GM23338 (cell line): ENCODE data around the gene CCDC186. TPM values are rescaled to one million over a fixed set of nuclear protein-coding genes. Genes with fewer than 3 reads are reported as not detected.
A peak's percentile ranks its signal among the peaks of the same experiment; 100 is the strongest.

Experiments
- ATAC-seq: fragments of 200-7000 bp; cut with Tn5 transposase; 3 replicates; pipeline ENCODE4 v1.9.1; 2020
- DNase-seq: peaks from one replicate; pipeline ENCODE4 v3.0.0-alpha.2; 2015; ENCODE audit warnings: low spot score
- H2AFZ ChIP-seq: fragments of 200-600 bp; sonication (generic); 2 replicates; pipeline ENCODE4 v1.8.0; 2016; ENCODE audit warnings: antibody characterized with exemption, mild to moderate bottlenecking, moderate library complexity
- H3F3A ChIP-seq: fragments of 200-600 bp; sonication (generic); replicated peaks from 2 replicates; pipeline ENCODE4 v1.8.0; 2017; ENCODE audit warnings: antibody characterized with exemption, mixed run types, low read depth
- H3K27ac ChIP-seq: fragments of 200-600 bp; sonication (generic); 2 replicates; pipeline ENCODE4 v1.6.1; 2016; ENCODE audit warnings: low read depth
- H3K27me3 ChIP-seq: fragments of 200-600 bp; sonication (generic); 2 replicates; pipeline ENCODE4 v1.8.0; 2016; ENCODE audit warnings: mild to moderate bottlenecking, mixed run types, moderate library complexity; ENCODE audit not compliant: insufficient read depth
- H3K36me3 ChIP-seq: fragments of 200-600 bp; sonication (generic); 2 replicates; pipeline ENCODE4 v1.8.0; 2016; ENCODE audit warnings: mild to moderate bottlenecking; ENCODE audit not compliant: insufficient read depth
- H3K4me1 ChIP-seq: fragments of 200-600 bp; sonication (generic); 2 replicates; pipeline ENCODE4 v1.8.0; 2016; ENCODE audit warnings: mild to moderate bottlenecking, moderate library complexity; ENCODE audit not compliant: insufficient read depth
- H3K4me2 ChIP-seq: fragments of 200-600 bp; sonication (generic); 2 replicates; pipeline ENCODE4 v1.7.1; 2017; ENCODE audit warnings: mixed run types
- H3K4me3 ChIP-seq: fragments of 200-600 bp; sonication (generic); 2 replicates; pipeline ENCODE4 v1.6.1; 2016; ENCODE audit warnings: mixed run types
- H3K79me2 ChIP-seq: fragments of 200-600 bp; sonication (generic); replicated peaks from 2 replicates; pipeline ENCODE4 v1.8.0; 2017; ENCODE audit warnings: mild to moderate bottlenecking; ENCODE audit not compliant: insufficient read depth
- H3K9me2 ChIP-seq: fragments of 200-600 bp; sonication (generic); 2 replicates; pipeline ENCODE4 v1.8.0; 2017; ENCODE audit not compliant: insufficient read depth
- H4K20me1 ChIP-seq: fragments of 200-600 bp; sonication (generic); replicated peaks from 2 replicates; pipeline ENCODE4 v1.8.0; 2017; ENCODE audit warnings: mild to moderate bottlenecking; ENCODE audit not compliant: insufficient read depth
- H3K27ac Mint-ChIP-seq: 2 replicates; pipeline ENCODE4 v1.8.0; 2020; ENCODE audit warnings: inconsistent platforms, mild to moderate bottlenecking, moderate library complexity, mixed read lengths
- H3K27me3 Mint-ChIP-seq: 3 replicates; pipeline ENCODE4 v1.8.0; 2022; ENCODE audit warnings: low read depth, mild to moderate bottlenecking, moderate library complexity, mixed read lengths, inconsistent platforms; ENCODE audit not compliant: insufficient read depth, poor library complexity
- H3K36me3 Mint-ChIP-seq: 3 replicates; pipeline ENCODE4 v1.8.0; 2021; ENCODE audit warnings: low read depth, mild to moderate bottlenecking, inconsistent platforms, moderate library complexity, mixed read lengths
- H3K4me1 Mint-ChIP-seq: 3 replicates; pipeline ENCODE4 v1.8.0; 2020; ENCODE audit warnings: mild to moderate bottlenecking, inconsistent platforms, mixed read lengths
- H3K4me3 Mint-ChIP-seq: 3 replicates; pipeline ENCODE4 v1.8.0; 2021; ENCODE audit warnings: moderate library complexity, mild to moderate bottlenecking, inconsistent platforms, mixed read lengths
- H3K9me3 Mint-ChIP-seq: 3 replicates; pipeline ENCODE4 v1.8.0; 2020; ENCODE audit warnings: moderate library complexity, mild to moderate bottlenecking, inconsistent platforms, mixed read lengths
- CREB1 ChIP-seq: fragments of 250-450 bp; sonication (Bioruptor Pico); IDR thresholded peaks from 2 replicates; pipeline ENCODE4 v1.5.0; 2020; ENCODE audit warnings: low read depth, mild to moderate bottlenecking, moderate library complexity
- EZH2 ChIP-seq: fragments of 200-600 bp; sonication (generic); IDR thresholded peaks from one replicate; pipeline ENCODE4 v1.8.0; 2017; ENCODE audit warnings: antibody characterized with exemption, mild to moderate bottlenecking, low read depth; ENCODE audit not compliant: unreplicated experiment
- STAT1 ChIP-seq: IDR thresholded peaks from one replicate; pipeline ENCODE4 v1.6.1; 2016; ENCODE audit warnings: antibody characterized with exemption; ENCODE audit not compliant: unreplicated experiment
- ZNF462 ChIP-seq: fragments of 250-450 bp; sonication (Bioruptor Pico); IDR thresholded peaks from 2 replicates; pipeline ENCODE4 v1.5.0; 2020; ENCODE audit warnings: mild to moderate bottlenecking, moderate library complexity
- polyA plus RNA-seq: library from polyadenylated mRNA; unstranded; fragments of >200 nt; fragmentation: Nextera tagmentation; extraction: Ambion mirVana; gene quantifications from 2 replicates; pipeline ENCODE4 v1.2.1, GENCODE V29; 2016
- total RNA-seq: library from RNA; depleted of rRNA; stranded (reverse); fragments of >200 nt; shearing (Covaris generic); gene quantifications from 2 replicates; pipeline ENCODE4 v1.2.3, GENCODE V29; 2014

Gene CCDC186
- total and polyA plus RNA-seq, 2 experiments from 2014 or later = 24.2 to 50.7 TPM

- no peak for TF ChIP-seq ZNF462 (CRISPR knock-in tag)
- no peak for TF ChIP-seq CREB1 (CRISPR knock-in tag)
Measured at GRCh38 chr10:114102256-114102655, 71.7 kb downstream of the CCDC186 start (continued).

GRCh38 chr10:114100848-114101741 lies 72.9 kb downstream of the CCDC186 start:
- DNase-seq (peak; percentile 48), ATAC-seq (peak; percentile 72)
- Histone ChIP-seq H3K4me3 (peak overlapping the region; percentile 58), H2AFZ (peak overlapping the region; percentile 98), H3K27ac (no peak overlapping the region), H3K9me2 (no peaks in the 10 kb centered on the region), H3K4me2 (peak overlapping the region; percentile 83), H3F3A (no peaks in the 10 kb centered on the region), H3K36me3 (no peaks in the 10 kb centered on the region), H3K79me2 (no peaks in the 10 kb centered on the region), H3K27me3 (peaks cover 23% of the 10 kb centered on the region), H4K20me1 (no peaks in the 10 kb centered on the region), H3K4me1 (peaks cover 4% of the 10 kb centered on the region; the same call in 1 of the 2 replicates)
- Mint-ChIP-seq H3K4me1 (peaks cover 8% of the 10 kb centered on the region), H3K27me3 (peaks cover 33% of the 10 kb centered on the region), H3K27ac (no peak overlapping the region), H3K4me3 (peak overlapping the region; percentile 69), H3K36me3 (no peaks in the 10 kb centered on the region; the same call in 2 of the 3 replicates), H3K9me3 (no peaks in the 10 kb centered on the region; the same call in 2 of the 3 replicates)
- TF ChIP-seq EZH2 = peak; percentile 19
- TF ChIP-seq STAT1 = no peak
